Myocyte (in vitro differentiated cells): ENCODE measurements around the gene RPL3. TPM values are rescaled to one million over a fixed set of nuclear protein-coding genes. Genes with fewer than 3 reads are reported as not detected.

Source experiments
- DNase-seq: peaks from one replicate; pipeline ENCODE4 v3.0.0-alpha.2; 2012; ENCODE audit warnings: low read depth
- total RNA-seq: library from RNA; depleted of rRNA; stranded (reverse); fragments of >200 nt; gene quantifications from 2 replicates; pipeline ENCODE4 v1.2.3, GENCODE V29; 2014

RPL3 gene
- total RNA-seq, 1 donor from 2014 or later = 1,524 TPM

- no peak for DNase-seq
Observed at GRCh38 chr22:39301108-39301507, 18.3 kb downstream of the RPL3 start.

- DNase-seq = no peak
Observed at GRCh38 chr22:39300186-39300830, 19.1 kb downstream of the RPL3 start.

GRCh38 chr22:39299829-39300178, 19.6 kb downstream of the RPL3 start:
- no peak for DNase-seq

- no peak for DNase-seq
Observed at GRCh38 chr22:39298241-39298987, 21.0 kb downstream of the RPL3 start.

GRCh38 chr22:39297490-39298240, 21.8 kb downstream of the RPL3 start:
- DNase-seq = peak; percentile 55

GRCh38 chr22:39296981-39297489, 22.4 kb downstream of the RPL3 start:
- DNase-seq = no peak

- no peak for DNase-seq
Observed at GRCh38 chr22:39296535-39296934, 22.9 kb downstream of the RPL3 start.

GRCh38 chr22:39294571-39295468, 24.6 kb downstream of the RPL3 start:
- no peak for DNase-seq

- DNase-seq = no peak
Observed at GRCh38 chr22:39293766-39294368, 25.6 kb downstream of the RPL3 start.

GRCh38 chr22:39292561-39293074, 26.8 kb downstream of the RPL3 start:
- peak; percentile 90 for DNase-seq

GRCh38 chr22:39292031-39292462, 27.4 kb downstream of the RPL3 start:
- DNase-seq = peak; percentile 76

- no peak for DNase-seq
Observed at GRCh38 chr22:39291523-39291922, 27.9 kb downstream of the RPL3 start.

- peak; percentile 91 for DNase-seq
Observed at GRCh38 chr22:39290724-39291161, 28.7 kb downstream of the RPL3 start.

- no peak for DNase-seq
Observed at GRCh38 chr22:39289975-39290720, 29.3 kb downstream of the RPL3 start.

- DNase-seq = no peak
Observed at GRCh38 chr22:39289533-39289932, 29.9 kb downstream of the RPL3 start.

- no peak for DNase-seq
Observed at GRCh38 chr22:39288135-39288898, 31.1 kb downstream of the RPL3 start.

GRCh38 chr22:39287076-39287725, 32.2 kb downstream of the RPL3 start:
- DNase-seq = no peak

- DNase-seq = no peak
Observed at GRCh38 chr22:39284983-39285382, 34.4 kb downstream of the RPL3 start.
